GM12865 (cell line): Measurements from ENCODE around the gene GLYR1.

Experiments
- DNase-seq: peaks from one replicate; pipeline ENCODE4 v3.0.0; 2010; ENCODE audit warnings: low read depth
- H3K4me3 ChIP-seq: 2 replicates; pipeline ENCODE4 v1.5.1; 2011; ENCODE audit warnings: mild to moderate bottlenecking, low read depth, low read length, control low read depth
- CTCF ChIP-seq: IDR thresholded peaks from 2 replicates; pipeline ENCODE4 v1.5.1; 2011; ENCODE audit warnings: low read length, control low read depth, low read depth, inconsistent platforms; ENCODE audit not compliant: insufficient read depth; ENCODE audit errors: missing control alignments

The GLYR1 gene

DNA sequence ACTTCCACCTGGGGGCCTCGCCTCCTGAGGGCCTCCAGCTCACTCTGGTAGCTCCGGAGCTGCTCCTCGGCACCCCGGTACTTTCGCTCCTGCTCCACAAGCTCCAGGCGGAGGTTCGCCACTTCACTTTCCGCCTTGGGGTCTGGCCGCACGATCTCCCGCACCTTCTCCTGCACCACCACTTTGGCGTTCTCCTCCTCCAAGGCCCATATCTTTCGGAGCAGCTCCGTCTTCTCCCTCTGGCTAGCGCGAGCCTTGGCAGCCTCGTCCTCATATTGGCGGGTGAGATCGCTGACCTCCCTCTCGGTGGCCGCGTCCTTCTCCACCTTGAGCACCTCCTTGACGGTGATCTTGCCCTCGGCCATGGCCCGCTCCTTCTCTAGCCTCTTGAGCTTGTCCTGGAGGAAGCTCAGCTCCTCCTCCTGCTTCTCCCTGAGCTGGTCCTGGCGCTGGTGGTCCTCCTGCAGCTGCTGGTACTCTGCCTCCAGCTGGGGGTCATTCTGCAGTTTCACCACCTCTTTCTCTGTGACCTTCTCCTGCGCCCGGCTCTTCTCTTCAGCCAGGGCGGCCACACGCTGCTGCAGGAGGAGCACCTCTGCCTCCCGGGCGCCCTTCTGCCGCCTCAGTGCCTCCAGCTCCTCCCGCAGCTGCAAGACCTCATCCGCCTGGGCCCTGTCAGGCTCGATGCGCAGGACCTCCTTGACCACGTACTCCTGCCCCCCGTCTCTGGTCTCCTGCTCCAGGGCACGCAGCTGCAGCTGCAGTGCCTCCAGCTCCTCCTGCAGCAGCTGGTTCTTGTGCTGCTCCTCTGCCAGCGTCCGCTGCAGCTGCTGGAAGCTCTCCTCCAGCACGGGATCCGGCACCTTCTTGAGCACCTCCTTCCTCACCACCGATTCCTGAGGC lies 38.1 kb upstream of the GLYR1 start:
- DNase-seq: no peak
- H3K4me3 ChIP-seq: no peak overlapping the region
- no peak for TF ChIP-seq CTCF

GRCh38 chr16:4884209-4884608 lies 37.1 kb upstream of the GLYR1 start:
- DNase-seq: no peak
- no peak overlapping the region for H3K4me3 ChIP-seq
- TF ChIP-seq CTCF: no peak

DNA sequence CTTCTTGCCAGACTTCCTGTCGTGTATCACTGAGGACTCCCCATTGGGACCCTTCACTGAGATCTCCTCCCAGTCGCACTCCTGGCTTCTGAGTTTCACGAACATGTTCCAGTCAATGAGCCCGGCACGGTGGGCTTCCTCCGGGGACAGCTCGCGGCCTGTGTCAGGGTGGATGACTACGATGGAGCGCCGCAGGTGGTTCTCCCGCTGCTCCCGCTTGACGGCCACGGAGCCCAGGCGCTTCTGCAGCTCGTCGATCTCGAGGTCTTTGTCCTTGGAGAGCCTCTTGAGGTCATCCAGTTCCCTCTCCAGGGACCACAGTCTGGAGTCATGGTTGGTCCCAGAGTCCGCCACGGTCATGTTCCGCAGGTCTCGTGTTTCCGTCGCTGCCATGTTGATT lies 36.4 kb upstream of the GLYR1 start:
- H3K4me3 ChIP-seq: no peak overlapping the region
- no peak for TF ChIP-seq CTCF
- no peak for DNase-seq

DNA sequence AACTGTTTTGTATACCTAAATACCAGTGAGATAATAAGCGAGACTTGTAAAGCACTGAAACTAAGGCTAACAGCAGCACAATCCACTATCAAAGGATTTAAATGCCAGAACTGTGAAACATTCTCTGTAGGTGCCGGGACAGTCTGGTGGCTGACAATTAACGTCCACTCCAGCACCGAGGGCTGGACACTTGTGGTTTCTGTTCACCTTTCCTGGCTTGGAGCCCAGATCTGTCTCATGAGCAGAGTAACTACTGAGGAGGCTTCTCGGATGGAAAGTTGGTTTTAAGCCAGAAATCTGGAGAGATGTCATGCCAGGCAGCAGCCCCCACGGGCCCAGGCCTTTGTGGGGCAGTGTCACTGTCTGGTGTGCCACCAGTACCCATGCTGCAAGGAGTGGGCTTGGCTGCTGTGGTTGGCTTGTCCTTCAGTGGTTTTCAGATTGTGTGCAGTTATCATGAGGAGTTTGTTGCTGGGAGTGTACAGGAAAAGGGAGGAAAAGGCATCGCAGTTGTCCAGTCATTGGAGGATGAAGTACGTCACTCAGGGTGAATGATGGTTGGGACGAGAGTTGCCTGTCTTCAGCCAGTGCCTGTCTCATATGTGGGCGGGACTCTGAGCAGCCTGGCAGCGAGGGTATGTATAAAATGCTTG lies 35.7 kb upstream of the GLYR1 start:
- no peak overlapping the region for H3K4me3 ChIP-seq
- no peak for DNase-seq
- TF ChIP-seq CTCF: no peak

GRCh38 chr16:4882000-4882632 lies 35.0 kb upstream of the GLYR1 start:
- DNase-seq: no peak
- no peak for TF ChIP-seq CTCF
- no peak overlapping the region for H3K4me3 ChIP-seq

- no peak for TF ChIP-seq CTCF
- no peak overlapping the region for H3K4me3 ChIP-seq
- no peak for DNase-seq
Measured at GRCh38 chr16:4880006-4880580, 33.0 kb upstream of the GLYR1 start.
